Ovary (tissue), 3 donors: Measurements from ENCODE around the gene NOP9.

ENCODE experiments used
- POLR2A ChIP-seq: fragments of 450-650 bp; IDR thresholded peaks from one replicate; pipeline ENCODE4 v1.6.1; 2017; ENCODE audit warnings: antibody characterized with exemption, mild to moderate bottlenecking, moderate library complexity
- TF ChIP-seq, protein P1 (sequence below), 3 donors: fragments of 450-650 bp in 2 of 3; fragments of 200-600 bp in 1 of 3; IDR thresholded peaks; one replicate each; pipeline versions ENCODE4 v1.5.1 to v1.8.0; 2016 to 2022; ENCODE audit warnings: antibody characterized with exemption in 3 of 3, mild to moderate bottlenecking in 1 of 3
- donor health status: DM: no; HTN: no; CAD: no.

DNA sequence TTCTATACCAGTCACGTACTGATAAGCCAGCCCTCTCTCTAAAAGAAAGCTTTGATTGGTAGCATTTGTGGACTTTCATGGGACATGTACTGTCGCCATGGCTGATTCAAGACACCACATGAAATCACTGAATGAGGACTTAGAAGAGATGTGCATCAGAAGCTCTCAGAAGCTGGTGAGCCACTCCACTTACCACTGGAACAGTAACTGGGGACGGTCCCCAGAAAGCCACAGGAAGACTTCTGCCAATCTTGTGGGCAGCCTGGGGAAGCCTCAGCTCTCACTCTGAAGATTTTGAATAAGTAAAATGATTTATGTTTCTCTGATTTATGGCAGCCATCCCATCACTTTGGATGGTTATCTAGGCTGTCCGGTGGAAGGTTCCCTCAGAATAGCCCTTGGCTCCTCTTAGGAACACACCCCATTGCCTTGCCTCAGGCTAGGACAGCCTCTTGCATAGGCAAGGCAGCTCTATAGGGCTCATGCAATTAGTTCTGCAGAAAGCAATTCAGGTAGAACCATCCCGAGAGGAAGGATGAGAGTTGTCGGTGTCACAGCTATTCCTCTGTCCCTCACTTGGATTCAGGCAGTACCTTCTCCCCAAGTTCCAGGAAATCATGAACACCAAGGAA, 9.9 kb upstream of the NOP9 start:
- TF ChIP-seq, protein P1, sequence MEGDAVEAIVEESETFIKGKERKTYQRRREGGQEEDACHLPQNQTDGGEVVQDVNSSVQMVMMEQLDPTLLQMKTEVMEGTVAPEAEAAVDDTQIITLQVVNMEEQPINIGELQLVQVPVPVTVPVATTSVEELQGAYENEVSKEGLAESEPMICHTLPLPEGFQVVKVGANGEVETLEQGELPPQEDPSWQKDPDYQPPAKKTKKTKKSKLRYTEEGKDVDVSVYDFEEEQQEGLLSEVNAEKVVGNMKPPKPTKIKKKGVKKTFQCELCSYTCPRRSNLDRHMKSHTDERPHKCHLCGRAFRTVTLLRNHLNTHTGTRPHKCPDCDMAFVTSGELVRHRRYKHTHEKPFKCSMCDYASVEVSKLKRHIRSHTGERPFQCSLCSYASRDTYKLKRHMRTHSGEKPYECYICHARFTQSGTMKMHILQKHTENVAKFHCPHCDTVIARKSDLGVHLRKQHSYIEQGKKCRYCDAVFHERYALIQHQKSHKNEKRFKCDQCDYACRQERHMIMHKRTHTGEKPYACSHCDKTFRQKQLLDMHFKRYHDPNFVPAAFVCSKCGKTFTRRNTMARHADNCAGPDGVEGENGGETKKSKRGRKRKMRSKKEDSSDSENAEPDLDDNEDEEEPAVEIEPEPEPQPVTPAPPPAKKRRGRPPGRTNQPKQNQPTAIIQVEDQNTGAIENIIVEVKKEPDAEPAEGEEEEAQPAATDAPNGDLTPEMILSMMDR (IDR thresholded peaks at IDR 0.05) = no peak
- no peak for TF ChIP-seq POLR2A
